Kidney epithelial cell (primary cell): ENCODE results near the gene RARB. TPM values are rescaled to one million over a fixed set of nuclear protein-coding genes. Genes with fewer than 3 reads are reported as not detected.

Experiments
- DNase-seq: peaks from one replicate; pipeline ENCODE4 v3.0.0-alpha.2; 2010; ENCODE audit warnings: low read depth
- H3K27me3 ChIP-seq: 2 replicates; pipeline ENCODE4 v1.6.0; 2011; ENCODE audit warnings: low read length; ENCODE audit not compliant: control insufficient read depth, insufficient read depth
- H3K36me3 ChIP-seq: 2 replicates; pipeline ENCODE4 v1.5.1; 2011; ENCODE audit warnings: low read length; ENCODE audit not compliant: control insufficient read depth, insufficient read depth
- H3K4me3 ChIP-seq: 2 replicates; pipeline ENCODE4 v1.5.1; 2011; ENCODE audit warnings: low read depth, mild to moderate bottlenecking, control low read depth, low read length
- total RNA-seq: library from RNA; depleted of rRNA; stranded (reverse); fragments of >200 nt; gene quantifications from 2 replicates; pipeline ENCODE4 v1.2.3, GENCODE V29; 2015
- TF ChIP-seq, protein P1 (sequence below): IDR thresholded peaks from 2 replicates; pipeline ENCODE4 v1.5.1; 2011; ENCODE audit warnings: mild to moderate bottlenecking, moderate library complexity, low read length, control low read depth, inconsistent platforms; ENCODE audit not compliant: insufficient read depth, poor library complexity, severe bottlenecking

Gene RARB
- total RNA-seq, 1 donor from 2014 or later = 3.6 TPM

- H3K36me3 ChIP-seq = no peaks in the 10 kb centered on the region
- DNase-seq = no peak
- no peaks in the 10 kb centered on the region for H3K27me3 ChIP-seq
- TF ChIP-seq, protein P1, sequence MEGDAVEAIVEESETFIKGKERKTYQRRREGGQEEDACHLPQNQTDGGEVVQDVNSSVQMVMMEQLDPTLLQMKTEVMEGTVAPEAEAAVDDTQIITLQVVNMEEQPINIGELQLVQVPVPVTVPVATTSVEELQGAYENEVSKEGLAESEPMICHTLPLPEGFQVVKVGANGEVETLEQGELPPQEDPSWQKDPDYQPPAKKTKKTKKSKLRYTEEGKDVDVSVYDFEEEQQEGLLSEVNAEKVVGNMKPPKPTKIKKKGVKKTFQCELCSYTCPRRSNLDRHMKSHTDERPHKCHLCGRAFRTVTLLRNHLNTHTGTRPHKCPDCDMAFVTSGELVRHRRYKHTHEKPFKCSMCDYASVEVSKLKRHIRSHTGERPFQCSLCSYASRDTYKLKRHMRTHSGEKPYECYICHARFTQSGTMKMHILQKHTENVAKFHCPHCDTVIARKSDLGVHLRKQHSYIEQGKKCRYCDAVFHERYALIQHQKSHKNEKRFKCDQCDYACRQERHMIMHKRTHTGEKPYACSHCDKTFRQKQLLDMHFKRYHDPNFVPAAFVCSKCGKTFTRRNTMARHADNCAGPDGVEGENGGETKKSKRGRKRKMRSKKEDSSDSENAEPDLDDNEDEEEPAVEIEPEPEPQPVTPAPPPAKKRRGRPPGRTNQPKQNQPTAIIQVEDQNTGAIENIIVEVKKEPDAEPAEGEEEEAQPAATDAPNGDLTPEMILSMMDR = no peak
- no peak overlapping the region for H3K4me3 ChIP-seq
These were observed 4.1 kb upstream of the RARB start for GRCh38 chr3:25423780-25424588.

DNA sequence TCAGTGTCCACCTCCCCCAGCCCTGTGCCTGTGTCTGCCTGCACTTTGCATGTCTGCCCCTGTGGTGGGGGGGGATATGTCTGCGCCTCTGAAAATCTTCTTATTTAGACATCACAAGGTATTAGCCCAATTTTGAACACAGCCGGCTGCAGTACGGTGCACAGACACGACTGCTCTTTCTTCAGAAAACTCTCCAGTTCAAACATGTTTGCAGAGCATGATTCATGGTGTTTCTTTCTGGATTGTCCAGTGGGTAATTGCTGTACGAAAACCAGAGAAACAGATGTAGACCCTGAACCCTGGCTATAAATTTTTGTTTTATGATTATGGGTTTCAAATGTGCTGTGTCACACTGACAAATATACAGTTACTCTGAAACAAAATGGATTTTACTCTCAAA, 3.4 kb upstream of the RARB start:
- no peak overlapping the region for H3K4me3 ChIP-seq
- DNase-seq = no peak
- H3K36me3 ChIP-seq = no peaks in the 10 kb centered on the region
- no peaks in the 10 kb centered on the region for H3K27me3 ChIP-seq
- TF ChIP-seq, protein P1 = no peak

DNA sequence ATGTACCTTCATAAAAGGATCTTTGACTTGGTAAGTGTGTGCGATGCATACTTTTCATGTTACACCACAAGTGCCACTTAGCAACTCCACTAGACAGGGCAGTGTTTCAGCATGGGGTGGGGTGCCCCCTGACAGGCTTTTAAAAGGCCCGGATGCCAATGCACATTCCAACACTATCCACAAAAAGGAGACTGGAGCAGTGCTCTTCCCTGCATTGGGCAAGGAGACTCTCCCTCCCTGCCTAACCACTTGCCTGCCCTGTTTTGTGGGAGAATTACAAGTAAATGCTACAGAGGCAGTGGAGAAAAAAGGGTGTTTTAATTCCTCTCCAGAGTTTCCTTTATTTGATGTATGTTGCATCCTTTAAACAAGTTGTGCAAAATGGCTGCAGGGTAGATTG, 1.7 kb upstream of the RARB start:
- no peaks in the 10 kb centered on the region for H3K36me3 ChIP-seq
- DNase-seq = no peak
- no peak overlapping the region for H3K4me3 ChIP-seq
- TF ChIP-seq, protein P1 = no peak
- H3K27me3 ChIP-seq = no peaks in the 10 kb centered on the region

- TF ChIP-seq, protein P1 = no peak
- Histone ChIP-seq H3K27me3 (no peaks in the 10 kb centered on the region), H3K36me3 (no peaks in the 10 kb centered on the region), H3K4me3 (peak overlapping the region; percentile 50)
- DNase-seq = no peak
These were observed 908 bp upstream of the RARB start for GRCh38 chr3:25427155-25427554.

DNA sequence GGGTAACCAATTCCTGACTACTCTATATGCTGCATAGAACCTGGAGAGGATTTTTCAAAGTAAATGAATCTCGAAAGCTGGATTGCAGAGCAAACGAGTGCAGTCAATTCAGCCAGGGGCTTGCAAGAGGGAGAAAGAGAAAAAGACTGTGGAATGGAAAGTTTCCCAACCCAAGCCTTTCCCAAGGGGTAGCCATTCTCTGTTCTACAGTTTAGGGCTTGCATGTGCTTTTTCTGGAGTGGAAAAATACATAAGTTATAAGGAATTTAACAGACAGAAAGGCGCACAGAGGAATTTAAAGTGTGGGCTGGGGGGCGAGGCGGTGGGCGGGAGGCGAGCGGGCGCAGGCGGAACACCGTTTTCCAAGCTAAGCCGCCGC, 511 bp upstream of the RARB start:
- no peaks in the 10 kb centered on the region for H3K36me3 ChIP-seq
- peak overlapping the region; percentile 50 for H3K4me3 ChIP-seq
- H3K27me3 ChIP-seq = no peaks in the 10 kb centered on the region
- TF ChIP-seq, protein P1 = no peak
- DNase-seq = no peak

GRCh38 chr3:25428789-25429335, 799 bp downstream of the RARB start:
- no peaks in the 10 kb centered on the region for H3K36me3 ChIP-seq
- H3K27me3 ChIP-seq = no peaks in the 10 kb centered on the region
- H3K4me3 ChIP-seq = peak overlapping the region; percentile 50
- TF ChIP-seq, protein P1 = no peak
- no peak for DNase-seq
